Measurements from ENCODE around the gene SLC22A23. TPM values are rescaled to one million over a fixed set of nuclear protein-coding genes. Genes with fewer than 3 reads are reported as not detected.

SLC22A23 gene
- total RNA-seq, 2 experiments from 2014 or later, result not detected

- Histone ChIP-seq H4K20me1 (ENCODE audit: insufficient read depth, low read length) (no peaks in the 10 kb centered on the region), H3K4me1 (ENCODE audit: insufficient read depth, low read length, poor library complexity, severe bottlenecking) (no peaks in the 10 kb centered on the region), H3K9me2 (ENCODE audit: insufficient read depth, low read length) (no peaks in the 10 kb centered on the region), H3K9me3 (ENCODE audit: low read length) (no peaks in the 10 kb centered on the region), H3K36me3 (ENCODE audit: insufficient read depth, low read length) (no peaks in the 10 kb centered on the region), H3K27ac (ENCODE audit: low read depth, low read length, poor library complexity, severe bottlenecking) (no peak overlapping the region), H2AFZ (ENCODE audit: low read length) (no peak overlapping the region), H3K4me3 (ENCODE audit: low read depth, low read length, poor library complexity, severe bottlenecking) (no peak overlapping the region), H3K4me2 (ENCODE audit: low read length) (no peak overlapping the region), H3K79me2 (ENCODE audit: insufficient read depth, low read depth, low read length) (no peaks in the 10 kb centered on the region)
- POLR2A ChIA-PET, result interaction anchor here (0.5 kb wide), 1 partner anchor 380 kb away, joined by 3 read pairs; no protein-coding TSS in a partner anchor
- CTCF ChIA-PET (ENCODE audit: unreplicated experiment), result no interaction called here
- BruUV-seq (replicated peaks), result no TSS peak
- DNase-seq (ENCODE audit: low spot score), result no peak
- intact Hi-C loops (cut with micrococcal nuclease; ENCODE audit: unreplicated experiment), result no loop called here
- TF ChIP-seq EZH2phosphoT487 (IDR thresholded peaks at IDR 0.05; ENCODE audit: borderline replicate concordance, low read depth, low read length), result no peak
- no peak for TF ChIP-seq CTCF (conservative IDR thresholded peaks at IDR 0.05; ENCODE audit: low read length)
Observed at GRCh38 chr6:3381233-3381921, 75.5 kb downstream of the SLC22A23 start.

GRCh38 chr6:3380344-3381232, 76.3 kb downstream of the SLC22A23 start:
- no peak overlapping the region for H3K27ac ChIP-seq (ENCODE audit: low read depth, low read length, poor library complexity, severe bottlenecking)
- intact Hi-C loops (cut with micrococcal nuclease; ENCODE audit: unreplicated experiment), result no loop called here
- no peaks in the 10 kb centered on the region for H3K9me2 ChIP-seq (ENCODE audit: insufficient read depth, low read length)
- no peak for DNase-seq (ENCODE audit: low spot score)
- TF ChIP-seq CTCF (conservative IDR thresholded peaks at IDR 0.05; ENCODE audit: low read length), result no peak
- no peak for TF ChIP-seq EZH2phosphoT487 (IDR thresholded peaks at IDR 0.05; ENCODE audit: borderline replicate concordance, low read depth, low read length)
- H3K36me3 ChIP-seq (ENCODE audit: insufficient read depth, low read length), result no peaks in the 10 kb centered on the region
- H3K9me3 ChIP-seq (ENCODE audit: low read length), result no peaks in the 10 kb centered on the region
- no peak overlapping the region for H3K4me2 ChIP-seq (ENCODE audit: low read length)
- no peak overlapping the region for H3K4me3 ChIP-seq (ENCODE audit: low read depth, low read length, poor library complexity, severe bottlenecking)
- H4K20me1 ChIP-seq (ENCODE audit: insufficient read depth, low read length), result no peaks in the 10 kb centered on the region
- no peaks in the 10 kb centered on the region for H3K79me2 ChIP-seq (ENCODE audit: insufficient read depth, low read depth, low read length)
- no TSS peak for BruUV-seq (replicated peaks)
- no peak overlapping the region for H2AFZ ChIP-seq (ENCODE audit: low read length)
- H3K4me1 ChIP-seq (ENCODE audit: insufficient read depth, low read length, poor library complexity, severe bottlenecking), result no peaks in the 10 kb centered on the region
- ChIA-PET CTCF (ENCODE audit: unreplicated experiment) (no interaction called here), POLR2A (interaction anchor here (0.5 to 0.6 kb wide), 2 partner anchors 176 to 379 kb away, joined by 3 to 4 read pairs; no protein-coding TSS in a partner anchor)
